GM18520 (cell line): ENCODE results near the gene MBOAT1.

Experiments
- ATAC-seq: cut with Tn5 transposase; IDR thresholded peaks from one replicate; pipeline ENCODE4 v1.9.1; 2021; ENCODE audit not compliant: unreplicated experiment

Gene MBOAT1

DNA sequence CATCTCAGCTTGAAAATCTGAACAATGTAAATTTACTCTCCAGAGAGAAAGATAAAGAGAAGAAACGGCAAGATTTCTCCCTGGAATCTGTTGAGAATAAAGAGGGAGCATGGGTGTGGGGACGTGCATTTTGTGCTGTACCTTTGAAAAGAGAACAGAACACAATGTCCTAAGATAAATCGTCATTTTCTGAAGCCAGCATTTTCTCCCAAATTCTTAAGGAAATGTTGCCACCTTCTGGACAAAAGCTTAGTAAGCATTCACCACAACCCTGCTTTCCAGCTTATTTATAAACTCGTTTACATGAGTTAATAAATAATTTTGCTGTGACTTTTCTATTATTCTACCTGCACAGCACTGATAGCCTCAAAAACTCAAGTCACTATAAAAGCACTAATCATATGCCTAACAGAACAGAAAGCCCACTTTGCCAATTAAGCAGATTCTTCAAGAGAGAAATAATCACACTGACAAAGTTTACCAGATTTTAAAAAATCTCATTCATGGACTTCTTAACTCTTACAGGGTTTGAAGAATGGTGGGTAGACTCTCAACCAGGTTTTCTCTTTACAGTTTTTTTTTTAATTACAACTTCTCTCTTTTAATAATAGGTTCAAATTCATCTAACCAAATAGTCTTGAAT lies 155.8 kb downstream of the MBOAT1 start:
- no peak for ATAC-seq

DNA sequence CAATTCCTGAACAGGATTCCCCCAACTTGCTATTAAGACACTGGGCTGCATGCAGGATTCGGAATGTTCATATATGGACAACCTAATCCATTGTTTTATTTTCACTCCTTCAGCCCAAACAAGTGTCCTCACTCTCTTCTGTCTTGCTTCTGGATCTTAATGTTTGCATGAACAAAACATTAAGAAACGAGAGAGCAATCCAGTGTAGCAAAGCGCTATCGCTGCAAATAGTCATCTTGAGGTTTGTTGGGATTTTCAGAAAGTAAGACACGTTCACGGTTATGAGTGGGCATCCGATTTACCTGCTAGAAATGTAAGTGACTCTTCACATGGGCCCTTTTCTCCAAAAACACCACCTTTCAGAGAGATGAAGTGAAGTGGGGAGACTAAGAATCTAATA lies 156.4 kb downstream of the MBOAT1 start:
- ATAC-seq: no peak
